ENCODE measurements around the gene SLC8A3. TPM values are rescaled to one million over a fixed set of nuclear protein-coding genes. Genes with fewer than 3 reads are reported as not detected.

The SLC8A3 gene
- total RNA-seq, 1 donor from 2014 or later, result 0.08 TPM

- no peak for DNase-seq (ENCODE audit: low read depth)
- Histone ChIP-seq H3K36me3 (ENCODE audit: control insufficient read depth, insufficient read depth, low read length) (no peaks in the 10 kb centered on the region), H3K4me3 (ENCODE audit: low read depth, low read length) (no peak overlapping the region), H3K27me3 (ENCODE audit: control insufficient read depth, insufficient read depth, low read length) (no peaks in the 10 kb centered on the region)
- TF ChIP-seq CTCF (IDR thresholded peaks at IDR 0.05; ENCODE audit: insufficient read depth, low read length, poor library complexity, severe bottlenecking), result no peak
These were observed 25.1 kb upstream of the SLC8A3 start for GRCh38 chr14:70213721-70214282.

GRCh38 chr14:70212752-70213151 is 24.0 kb upstream of the SLC8A3 start:
- H3K27me3 ChIP-seq (ENCODE audit: control insufficient read depth, insufficient read depth, low read length), result no peaks in the 10 kb centered on the region
- TF ChIP-seq CTCF (IDR thresholded peaks at IDR 0.05; ENCODE audit: insufficient read depth, low read length, poor library complexity, severe bottlenecking), result no peak
- no peaks in the 10 kb centered on the region for H3K36me3 ChIP-seq (ENCODE audit: control insufficient read depth, insufficient read depth, low read length)
- no peak overlapping the region for H3K4me3 ChIP-seq (ENCODE audit: low read depth, low read length)
- no peak for DNase-seq (ENCODE audit: low read depth)

- no peaks in the 10 kb centered on the region for H3K27me3 ChIP-seq (ENCODE audit: control insufficient read depth, insufficient read depth, low read length)
- no peak for DNase-seq (ENCODE audit: low read depth)
These were observed 19.6 kb upstream of the SLC8A3 start for GRCh38 chr14:70208380-70208779.

GRCh38 chr14:70203686-70204085 is 14.9 kb upstream of the SLC8A3 start:
- Histone ChIP-seq H3K27me3 (ENCODE audit: control insufficient read depth, insufficient read depth, low read length) (no peaks in the 10 kb centered on the region), H3K36me3 (ENCODE audit: control insufficient read depth, insufficient read depth, low read length) (no peaks in the 10 kb centered on the region), H3K4me3 (ENCODE audit: low read depth, low read length) (no peak overlapping the region)
- DNase-seq (ENCODE audit: low read depth), result no peak
- no peak for TF ChIP-seq CTCF (IDR thresholded peaks at IDR 0.05; ENCODE audit: insufficient read depth, low read length, poor library complexity, severe bottlenecking)

More at GRCh38 chr14:70208380-70208779, 19.6 kb upstream of the SLC8A3 start:
- H3K36me3 ChIP-seq (ENCODE audit: control insufficient read depth, insufficient read depth, low read length), result no peaks in the 10 kb centered on the region
- H3K4me3 ChIP-seq (ENCODE audit: low read depth, low read length), result no peak overlapping the region
- no peak for TF ChIP-seq CTCF (IDR thresholded peaks at IDR 0.05; ENCODE audit: insufficient read depth, low read length, poor library complexity, severe bottlenecking)

- Histone ChIP-seq H3K27me3 (ENCODE audit: control insufficient read depth, insufficient read depth, low read length) (no peaks in the 10 kb centered on the region), H3K4me3 (ENCODE audit: low read depth, low read length) (no peak overlapping the region), H3K36me3 (ENCODE audit: control insufficient read depth, insufficient read depth, low read length) (no peaks in the 10 kb centered on the region)
- no peak for DNase-seq (ENCODE audit: low read depth)
- no peak for TF ChIP-seq CTCF (IDR thresholded peaks at IDR 0.05; ENCODE audit: insufficient read depth, low read length, poor library complexity, severe bottlenecking)
These were observed 13.2 kb upstream of the SLC8A3 start for GRCh38 chr14:70201994-70202393.

- Histone ChIP-seq H3K4me3 (ENCODE audit: low read depth, low read length) (no peak overlapping the region), H3K36me3 (ENCODE audit: control insufficient read depth, insufficient read depth, low read length) (no peaks in the 10 kb centered on the region), H3K27me3 (ENCODE audit: control insufficient read depth, insufficient read depth, low read length) (peaks cover 3% of the 10 kb centered on the region)
- no peak for DNase-seq (ENCODE audit: low read depth)
- no peak for TF ChIP-seq CTCF (IDR thresholded peaks at IDR 0.05; ENCODE audit: insufficient read depth, low read length, poor library complexity, severe bottlenecking)
These were observed 4.6 kb upstream of the SLC8A3 start for GRCh38 chr14:70193396-70193795.
